GM12878 (cell line): ENCODE measurements around the gene AP1S1. TPM values are rescaled to one million over a fixed set of nuclear protein-coding genes. Genes with fewer than 3 reads are reported as not detected.

Experiments
- JUNB ChIP-seq: IDR thresholded peaks from 2 replicates; pipeline ENCODE4 v1.6.1; 2016; ENCODE audit warnings: antibody characterized with exemption, mild to moderate bottlenecking
- polyA plus RNA-seq, 11 experiments: library from polyadenylated mRNA; depleted of rRNA in 4 of 11; unstranded in 6 of 11; stranded (reverse) in 5 of 11; fragments of >200 nt; fragmentation: Nextera tagmentation in 4 of 11; fragmentation: Illumina TruSeq in 1 of 11; extraction: Ambion mirVana in 4 of 11; extraction: Trizol in 1 of 11; gene quantifications; 1 replicate in 1 of 11; 2 replicates in 10 of 11; pipeline versions ENCODE4 v1.2.1 to v1.2.3, GENCODE V29; 2011 to 2016; ENCODE audit warnings: inconsistent platforms in 2 of 11, missing spikeins in 2 of 11, low read depth in 1 of 11
- total RNA-seq, 4 experiments: library from RNA; depleted of rRNA in 3 of 4; stranded (reverse); fragments of >200 nt in 3 of 4; fragmentation: Illumina TruSeq in 1 of 4; extraction: Trizol in 1 of 4; gene quantifications; 2 replicates each; pipeline versions ENCODE4 v1.2.1 to v1.2.3, GENCODE V29; 2013 to 2021
- TF ChIP-seq, protein P1 (sequence below), 3 experiments: IDR thresholded peaks in 2 of 3; conservative IDR thresholded peaks in 1 of 3; 2 replicates each; pipeline ENCODE4 v1.5.1; 2011; ENCODE audit warnings: low read depth in 3 of 3, low read length in 3 of 3, mild to moderate bottlenecking in 3 of 3, control low read depth in 2 of 3, moderate library complexity in 2 of 3, inconsistent platforms in 1 of 3, mixed read lengths in 1 of 3; ENCODE audit not compliant: control insufficient read depth in 2 of 3, insufficient read depth in 1 of 3; ENCODE audit errors: extremely low read depth in 1 of 3
- TF ChIP-seq, protein P2 (sequence below): fragments of 150-350 bp; IDR thresholded peaks from 2 replicates; pipeline ENCODE4 v1.6.1; 2014; ENCODE audit warnings: mild to moderate bottlenecking, low read depth, low read length
- TF ChIP-seq, protein P3 (sequence below): IDR thresholded peaks from 2 replicates; pipeline ENCODE4 v1.6.1; 2012; ENCODE audit warnings: mild to moderate bottlenecking, low read depth, low read length

AP1S1 gene
- total and polyA plus RNA-seq, 10 of the 15 experiments (the other 5 are each of a cell fraction or from before 2014, with no cell fraction given): 2.5 to 121 (median 54.9) TPM

DNA sequence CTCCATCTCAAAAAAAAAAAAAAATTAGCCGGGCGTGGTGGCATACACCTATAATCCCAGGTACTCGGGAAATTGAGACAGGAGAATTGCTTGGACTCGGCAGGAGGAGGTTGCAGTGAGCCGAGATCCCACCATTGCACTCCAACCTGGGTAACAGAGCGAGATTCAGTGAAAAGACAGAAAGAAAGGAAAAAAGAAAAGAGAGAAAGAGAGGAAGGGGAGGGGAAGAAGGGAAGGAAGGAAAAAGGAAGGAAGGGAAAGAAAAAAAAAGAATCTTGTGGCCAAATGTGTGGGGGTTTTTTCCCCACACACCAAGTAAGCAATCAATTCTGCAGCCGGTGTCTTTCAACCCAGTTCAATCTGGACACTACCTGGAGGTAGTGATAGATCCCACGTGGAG, 34.8 kb downstream of the AP1S1 start (continued):
- TF ChIP-seq, protein P1, sequence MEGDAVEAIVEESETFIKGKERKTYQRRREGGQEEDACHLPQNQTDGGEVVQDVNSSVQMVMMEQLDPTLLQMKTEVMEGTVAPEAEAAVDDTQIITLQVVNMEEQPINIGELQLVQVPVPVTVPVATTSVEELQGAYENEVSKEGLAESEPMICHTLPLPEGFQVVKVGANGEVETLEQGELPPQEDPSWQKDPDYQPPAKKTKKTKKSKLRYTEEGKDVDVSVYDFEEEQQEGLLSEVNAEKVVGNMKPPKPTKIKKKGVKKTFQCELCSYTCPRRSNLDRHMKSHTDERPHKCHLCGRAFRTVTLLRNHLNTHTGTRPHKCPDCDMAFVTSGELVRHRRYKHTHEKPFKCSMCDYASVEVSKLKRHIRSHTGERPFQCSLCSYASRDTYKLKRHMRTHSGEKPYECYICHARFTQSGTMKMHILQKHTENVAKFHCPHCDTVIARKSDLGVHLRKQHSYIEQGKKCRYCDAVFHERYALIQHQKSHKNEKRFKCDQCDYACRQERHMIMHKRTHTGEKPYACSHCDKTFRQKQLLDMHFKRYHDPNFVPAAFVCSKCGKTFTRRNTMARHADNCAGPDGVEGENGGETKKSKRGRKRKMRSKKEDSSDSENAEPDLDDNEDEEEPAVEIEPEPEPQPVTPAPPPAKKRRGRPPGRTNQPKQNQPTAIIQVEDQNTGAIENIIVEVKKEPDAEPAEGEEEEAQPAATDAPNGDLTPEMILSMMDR (IDR thresholded peaks at IDR 0.05 in 2 of 3, conservative IDR thresholded peaks at IDR 0.05 in 1 of 3; ENCODE audit: control insufficient read depth in 2 of 3, extremely low read depth in 1 of 3, insufficient read depth in 1 of 3, low read depth in 3 of 3, low read length in 3 of 3): no peak
- TF ChIP-seq, protein P2, sequence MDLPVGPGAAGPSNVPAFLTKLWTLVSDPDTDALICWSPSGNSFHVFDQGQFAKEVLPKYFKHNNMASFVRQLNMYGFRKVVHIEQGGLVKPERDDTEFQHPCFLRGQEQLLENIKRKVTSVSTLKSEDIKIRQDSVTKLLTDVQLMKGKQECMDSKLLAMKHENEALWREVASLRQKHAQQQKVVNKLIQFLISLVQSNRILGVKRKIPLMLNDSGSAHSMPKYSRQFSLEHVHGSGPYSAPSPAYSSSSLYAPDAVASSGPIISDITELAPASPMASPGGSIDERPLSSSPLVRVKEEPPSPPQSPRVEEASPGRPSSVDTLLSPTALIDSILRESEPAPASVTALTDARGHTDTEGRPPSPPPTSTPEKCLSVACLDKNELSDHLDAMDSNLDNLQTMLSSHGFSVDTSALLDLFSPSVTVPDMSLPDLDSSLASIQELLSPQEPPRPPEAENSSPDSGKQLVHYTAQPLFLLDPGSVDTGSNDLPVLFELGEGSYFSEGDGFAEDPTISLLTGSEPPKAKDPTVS: no peak
- TF ChIP-seq JUNB: no peak
- TF ChIP-seq, protein P3, sequence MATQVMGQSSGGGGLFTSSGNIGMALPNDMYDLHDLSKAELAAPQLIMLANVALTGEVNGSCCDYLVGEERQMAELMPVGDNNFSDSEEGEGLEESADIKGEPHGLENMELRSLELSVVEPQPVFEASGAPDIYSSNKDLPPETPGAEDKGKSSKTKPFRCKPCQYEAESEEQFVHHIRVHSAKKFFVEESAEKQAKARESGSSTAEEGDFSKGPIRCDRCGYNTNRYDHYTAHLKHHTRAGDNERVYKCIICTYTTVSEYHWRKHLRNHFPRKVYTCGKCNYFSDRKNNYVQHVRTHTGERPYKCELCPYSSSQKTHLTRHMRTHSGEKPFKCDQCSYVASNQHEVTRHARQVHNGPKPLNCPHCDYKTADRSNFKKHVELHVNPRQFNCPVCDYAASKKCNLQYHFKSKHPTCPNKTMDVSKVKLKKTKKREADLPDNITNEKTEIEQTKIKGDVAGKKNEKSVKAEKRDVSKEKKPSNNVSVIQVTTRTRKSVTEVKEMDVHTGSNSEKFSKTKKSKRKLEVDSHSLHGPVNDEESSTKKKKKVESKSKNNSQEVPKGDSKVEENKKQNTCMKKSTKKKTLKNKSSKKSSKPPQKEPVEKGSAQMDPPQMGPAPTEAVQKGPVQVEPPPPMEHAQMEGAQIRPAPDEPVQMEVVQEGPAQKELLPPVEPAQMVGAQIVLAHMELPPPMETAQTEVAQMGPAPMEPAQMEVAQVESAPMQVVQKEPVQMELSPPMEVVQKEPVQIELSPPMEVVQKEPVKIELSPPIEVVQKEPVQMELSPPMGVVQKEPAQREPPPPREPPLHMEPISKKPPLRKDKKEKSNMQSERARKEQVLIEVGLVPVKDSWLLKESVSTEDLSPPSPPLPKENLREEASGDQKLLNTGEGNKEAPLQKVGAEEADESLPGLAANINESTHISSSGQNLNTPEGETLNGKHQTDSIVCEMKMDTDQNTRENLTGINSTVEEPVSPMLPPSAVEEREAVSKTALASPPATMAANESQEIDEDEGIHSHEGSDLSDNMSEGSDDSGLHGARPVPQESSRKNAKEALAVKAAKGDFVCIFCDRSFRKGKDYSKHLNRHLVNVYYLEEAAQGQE: no peak
